GM19023 (cell line): Measurements from ENCODE around the gene KMO.

Source experiments
- ATAC-seq: cut with Tn5 transposase; IDR thresholded peaks from one replicate; pipeline ENCODE4 v1.9.1; 2021; ENCODE audit warnings: mild to moderate bottlenecking, moderate library complexity; ENCODE audit not compliant: unreplicated experiment

KMO gene

GRCh38 chr1:241622669-241623068, 90.5 kb downstream of the KMO start:
- no peak for ATAC-seq

GRCh38 chr1:241624935-241625334, 92.8 kb downstream of the KMO start:
- ATAC-seq: no peak

GRCh38 chr1:241627453-241628259, 95.5 kb downstream of the KMO start:
- ATAC-seq: peak; percentile 76

GRCh38 chr1:241630005-241630404, 97.8 kb downstream of the KMO start:
- no peak for ATAC-seq

GRCh38 chr1:241630476-241630875, 98.3 kb downstream of the KMO start:
- no peak for ATAC-seq

- ATAC-seq: no peak
Observed at GRCh38 chr1:241630899-241631298, 98.7 kb downstream of the KMO start.

- no peak for ATAC-seq
Observed at GRCh38 chr1:241631674-241632073, 99.5 kb downstream of the KMO start.

- ATAC-seq: no peak
Observed at GRCh38 chr1:241632987-241633386, 100.8 kb downstream of the KMO start.

GRCh38 chr1:241635556-241636152, 103.5 kb downstream of the KMO start:
- no peak for ATAC-seq

- no peak for ATAC-seq
Observed at GRCh38 chr1:241636291-241636690, 104.1 kb downstream of the KMO start.

- no peak for ATAC-seq
Observed at GRCh38 chr1:241637046-241637590, 104.9 kb downstream of the KMO start.

GRCh38 chr1:241637604-241638003, 105.4 kb downstream of the KMO start:
- no peak for ATAC-seq

GRCh38 chr1:241638099-241638682, 106.0 kb downstream of the KMO start:
- no peak for ATAC-seq

- ATAC-seq: no peak
Observed at GRCh38 chr1:241638909-241639622, 106.9 kb downstream of the KMO start.

GRCh38 chr1:241639623-241640148, 107.5 kb downstream of the KMO start:
- peak; percentile 59 for ATAC-seq

GRCh38 chr1:241640149-241640866, 108.1 kb downstream of the KMO start, which contains the start of the genes CHML and OPN3:
CHML (minus strand) TSS chr1:241640369; CDS start chr1:241635766, 4,603 bp downstream.
OPN3 (minus strand) TSS chr1:241640369; CDS start chr1:241640254, 115 bp downstream.
- ATAC-seq: peak; percentile 92

GRCh38 chr1:241640867-241641622, 108.9 kb downstream of the KMO start:
- no peak for ATAC-seq

- ATAC-seq: no peak
Observed at GRCh38 chr1:241641773-241642592, 109.8 kb downstream of the KMO start.

- no peak for ATAC-seq
Observed at GRCh38 chr1:241642593-241642944, 110.4 kb downstream of the KMO start.
